ENCODE measurements around the gene RHOG. TPM values are rescaled to one million over a fixed set of nuclear protein-coding genes. Genes with fewer than 3 reads are reported as not detected.
"Not testable (repeated sequence)": the region's sequence is repeated elsewhere in the genome, so short reads cannot be mapped to it uniquely, and the experiment has no call there.

The RHOG gene
- total RNA-seq, 1 donor = 19.0 TPM

DNA sequence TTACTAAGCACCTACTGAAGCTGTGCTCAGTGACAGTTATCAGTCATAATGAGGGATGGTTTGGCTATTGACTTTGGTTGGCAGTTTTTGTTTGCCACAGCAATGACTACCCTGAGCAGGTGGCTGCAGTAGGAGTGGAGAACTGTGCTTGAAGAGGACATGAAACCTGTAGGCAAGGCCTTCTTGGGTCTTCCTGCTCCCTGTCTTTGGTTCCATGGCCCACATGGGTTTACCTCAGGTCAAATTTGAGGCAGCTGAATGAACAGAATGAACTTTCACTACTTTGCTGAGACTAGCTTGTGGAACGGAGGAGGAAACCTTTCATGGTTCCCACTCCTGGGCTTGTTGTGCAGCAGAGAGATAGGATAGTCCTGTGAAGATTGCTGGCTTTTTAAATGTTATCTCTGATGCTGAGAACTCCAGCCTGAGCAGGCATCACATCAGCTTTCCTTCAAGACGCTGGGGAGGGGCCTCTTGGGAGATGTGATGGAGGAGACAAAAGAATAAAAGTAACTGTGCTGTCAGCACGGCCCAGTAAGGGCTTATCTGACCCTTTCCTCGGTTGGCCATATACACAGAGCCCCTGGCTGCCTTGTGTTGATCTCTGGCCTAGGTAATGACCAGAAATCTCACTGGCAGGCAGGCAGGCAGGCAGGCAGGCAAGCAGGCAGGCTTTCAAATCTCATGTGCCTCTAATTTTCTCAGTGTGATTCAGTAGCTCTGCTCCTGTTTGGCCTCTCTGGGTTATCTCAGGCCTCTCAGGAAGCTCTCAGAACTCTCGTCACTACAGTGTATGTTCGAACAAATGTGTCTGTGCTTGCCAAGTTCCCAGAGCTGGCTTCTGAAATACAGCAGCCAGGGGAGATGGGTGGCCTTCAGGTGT lies 26.7 kb upstream of the RHOG start:
- DNase-seq (ENCODE audit: low read depth) = peak; percentile 48
- TF ChIP-seq, protein P1, sequence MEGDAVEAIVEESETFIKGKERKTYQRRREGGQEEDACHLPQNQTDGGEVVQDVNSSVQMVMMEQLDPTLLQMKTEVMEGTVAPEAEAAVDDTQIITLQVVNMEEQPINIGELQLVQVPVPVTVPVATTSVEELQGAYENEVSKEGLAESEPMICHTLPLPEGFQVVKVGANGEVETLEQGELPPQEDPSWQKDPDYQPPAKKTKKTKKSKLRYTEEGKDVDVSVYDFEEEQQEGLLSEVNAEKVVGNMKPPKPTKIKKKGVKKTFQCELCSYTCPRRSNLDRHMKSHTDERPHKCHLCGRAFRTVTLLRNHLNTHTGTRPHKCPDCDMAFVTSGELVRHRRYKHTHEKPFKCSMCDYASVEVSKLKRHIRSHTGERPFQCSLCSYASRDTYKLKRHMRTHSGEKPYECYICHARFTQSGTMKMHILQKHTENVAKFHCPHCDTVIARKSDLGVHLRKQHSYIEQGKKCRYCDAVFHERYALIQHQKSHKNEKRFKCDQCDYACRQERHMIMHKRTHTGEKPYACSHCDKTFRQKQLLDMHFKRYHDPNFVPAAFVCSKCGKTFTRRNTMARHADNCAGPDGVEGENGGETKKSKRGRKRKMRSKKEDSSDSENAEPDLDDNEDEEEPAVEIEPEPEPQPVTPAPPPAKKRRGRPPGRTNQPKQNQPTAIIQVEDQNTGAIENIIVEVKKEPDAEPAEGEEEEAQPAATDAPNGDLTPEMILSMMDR (IDR thresholded peaks at IDR 0.05; ENCODE audit: insufficient read depth, low read length) = no peak
- no peak overlapping the region for H3K4me3 ChIP-seq (ENCODE audit: low read depth, low read length)

DNA sequence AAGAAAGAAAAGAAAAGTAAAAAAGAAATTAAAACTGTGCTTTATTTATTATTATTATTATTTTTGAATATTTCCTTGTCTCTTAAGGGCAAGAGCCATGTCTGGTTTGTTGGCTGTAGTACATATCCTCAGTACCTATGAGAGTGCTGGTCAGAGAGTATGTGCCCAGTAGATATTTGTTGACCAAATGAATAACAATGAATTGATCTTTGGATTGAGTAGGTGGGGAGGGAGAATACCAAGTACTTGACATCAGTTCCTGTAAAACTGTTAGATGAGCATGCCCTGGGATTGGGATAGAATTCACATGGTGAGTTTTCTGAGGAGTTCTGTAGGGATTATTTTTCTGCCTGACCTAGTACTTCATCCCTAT lies 26.1 kb upstream of the RHOG start:
- TF ChIP-seq, protein P1 (IDR thresholded peaks at IDR 0.05; ENCODE audit: insufficient read depth, low read length) = no peak
- DNase-seq (ENCODE audit: low read depth) = no peak
- no peak overlapping the region for H3K4me3 ChIP-seq (ENCODE audit: low read depth, low read length)

DNA sequence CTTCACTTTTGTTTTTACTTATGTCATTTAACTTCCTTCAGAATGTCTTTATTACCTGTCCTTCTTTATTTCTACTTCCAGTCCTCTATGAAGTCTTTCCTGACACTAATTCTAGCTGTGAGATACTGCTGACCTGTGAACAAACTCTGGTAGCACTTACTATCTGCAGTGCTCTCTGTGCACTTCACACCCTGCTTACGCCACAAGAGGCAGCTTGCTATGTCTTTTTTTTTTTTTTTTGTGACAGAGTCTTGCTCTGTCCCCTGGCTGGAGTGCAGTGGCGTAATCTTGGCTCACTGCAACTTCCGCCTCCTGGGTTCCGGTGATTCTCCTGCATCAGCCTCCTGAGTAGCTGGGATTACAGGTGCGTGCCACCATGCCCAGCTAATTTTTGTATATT lies 25.4 kb upstream of the RHOG start:
- H3K4me3 ChIP-seq (ENCODE audit: low read depth, low read length) = no peak overlapping the region
- TF ChIP-seq, protein P1 (IDR thresholded peaks at IDR 0.05; ENCODE audit: insufficient read depth, low read length) = no peak
- DNase-seq (ENCODE audit: low read depth) = no peak

DNA sequence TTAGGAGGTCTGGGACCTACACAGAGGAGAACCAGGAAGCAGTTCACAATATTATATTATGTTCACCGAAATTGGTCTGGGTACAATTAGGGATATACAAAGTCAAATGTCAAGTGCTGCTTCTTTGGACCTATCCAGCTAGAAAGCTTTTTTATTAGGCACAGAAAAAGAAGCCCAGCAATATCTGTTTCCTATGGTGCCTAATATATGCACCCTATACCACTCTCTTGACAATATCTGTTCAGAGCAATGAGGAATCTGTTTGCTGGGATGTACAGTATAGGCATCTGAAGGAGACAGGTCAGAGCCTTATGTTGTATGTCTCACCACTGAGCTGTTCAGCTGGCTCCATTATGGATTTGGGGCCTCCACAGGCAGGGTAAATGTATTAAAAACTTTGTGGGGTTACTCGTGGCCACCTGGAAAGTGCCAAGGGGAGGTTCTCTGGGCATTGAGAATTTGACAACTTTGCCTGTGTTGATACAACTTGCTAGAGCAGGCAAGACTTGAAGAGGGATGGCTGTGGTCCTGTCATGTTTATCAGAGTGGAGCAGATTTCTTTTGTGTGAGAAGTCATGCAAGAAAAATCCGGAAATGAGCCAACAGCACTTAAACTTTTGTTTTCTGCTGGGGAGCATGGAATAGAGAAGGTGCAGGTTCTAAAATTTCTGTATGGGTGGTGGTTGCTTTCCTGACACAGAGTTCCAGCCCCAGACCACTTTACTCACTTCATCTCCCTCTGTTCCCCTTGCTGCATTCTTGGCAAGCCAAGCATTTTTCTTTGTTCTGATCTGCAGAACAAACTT lies 24.8 kb upstream of the RHOG start:
- TF ChIP-seq, protein P1 (IDR thresholded peaks at IDR 0.05; ENCODE audit: insufficient read depth, low read length) = no peak
- DNase-seq (ENCODE audit: low read depth) = peak; percentile 85
- peak overlapping the region; percentile 11 for H3K4me3 ChIP-seq (ENCODE audit: low read depth, low read length)

DNA sequence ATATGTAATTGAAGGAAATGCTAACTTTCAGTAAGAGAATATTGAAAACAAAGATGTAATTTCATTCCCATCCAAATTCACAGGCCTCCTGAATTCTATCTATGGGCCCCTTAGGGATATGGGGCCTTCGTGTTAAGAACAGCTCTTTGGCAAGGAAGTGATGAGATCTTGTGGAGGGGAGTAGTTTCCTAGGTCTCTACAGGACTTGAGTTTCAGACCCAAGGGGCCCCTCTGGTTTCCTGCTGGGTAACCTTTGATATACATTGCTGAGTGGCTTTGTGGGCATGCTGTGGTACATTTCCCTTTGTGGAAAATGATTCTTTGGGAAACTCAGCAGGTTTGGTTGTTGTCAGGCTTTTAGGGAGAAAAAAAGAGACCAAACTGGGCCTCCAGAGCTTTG lies 20.9 kb upstream of the RHOG start:
- H3K4me3 ChIP-seq (ENCODE audit: low read depth, low read length) = no peak overlapping the region
- DNase-seq (ENCODE audit: low read depth) = no peak
- TF ChIP-seq, protein P1 (IDR thresholded peaks at IDR 0.05; ENCODE audit: insufficient read depth, low read length) = no peak

DNA sequence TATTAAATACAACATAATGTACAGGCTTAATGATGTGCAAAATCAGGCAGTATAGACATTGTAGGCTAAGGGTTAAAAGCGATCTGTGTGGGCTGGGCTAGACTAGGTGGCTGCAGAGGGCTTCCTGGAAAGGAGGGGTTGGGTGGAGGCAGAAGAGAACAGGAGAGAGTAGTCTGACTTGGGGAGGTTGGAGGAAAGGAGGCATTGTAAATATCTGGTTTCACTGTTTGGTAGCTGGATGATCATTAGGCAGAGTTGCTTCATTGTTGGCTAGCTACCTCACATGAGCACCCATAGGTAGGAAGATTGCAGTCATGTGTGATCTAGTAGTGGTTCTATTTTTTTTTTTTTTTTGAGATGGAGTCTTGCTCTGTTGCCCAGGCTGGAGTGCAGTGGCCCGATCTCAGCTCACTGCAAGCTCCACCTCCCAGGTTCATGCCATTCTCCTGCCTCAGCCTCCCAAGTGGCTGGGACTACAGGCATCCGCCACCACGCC lies 20.2 kb upstream of the RHOG start:
- DNase-seq (ENCODE audit: low read depth); H3K4me3 ChIP-seq (ENCODE audit: low read depth, low read length): not testable (repeated sequence)

DNA sequence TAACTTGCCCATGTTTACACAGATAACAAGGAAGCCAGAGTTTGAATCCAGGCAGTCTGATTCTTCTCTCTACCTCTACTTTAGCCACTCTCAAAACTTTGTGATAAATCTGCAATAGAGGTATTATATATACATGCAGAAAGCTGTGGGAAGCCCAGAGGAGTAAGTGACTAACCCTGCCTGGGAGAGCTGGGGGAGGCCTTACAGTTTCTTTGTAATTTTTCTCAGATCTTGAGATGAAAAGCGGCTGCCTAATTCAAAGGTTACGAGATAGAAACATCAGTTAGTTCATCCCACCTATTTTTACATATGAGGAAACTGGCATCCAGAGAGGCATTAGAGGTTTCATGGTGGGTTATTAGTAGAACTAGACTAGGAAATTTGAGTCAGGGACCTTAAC lies 19.6 kb upstream of the RHOG start:
- DNase-seq (ENCODE audit: low read depth) = no peak
- TF ChIP-seq, protein P1 (IDR thresholded peaks at IDR 0.05; ENCODE audit: insufficient read depth, low read length) = no peak

More for the DNA sequence above, 19.6 kb upstream of the RHOG start:
- no peak overlapping the region for H3K4me3 ChIP-seq (ENCODE audit: low read depth, low read length)
